GM12878 (cell line): ENCODE measurements around the gene VSTM4. TPM values are rescaled to one million over a fixed set of nuclear protein-coding genes. Genes with fewer than 3 reads are reported as not detected.

Experiments
- ATAC-seq: fragments of 200-7000 bp; cut with Tn5 transposase; 3 replicates; pipeline ENCODE4 v1.9.1; 2020; ENCODE audit warnings: mild to moderate bottlenecking, moderate library complexity
- BruUV-seq: library from RNA; stranded (reverse); fragments of 400-500 nt; replicated peaks from 2 replicates; lab custom pipeline; 2021; lab: Mats Ljungman, UMichigan
- CTCF ChIA-PET: fragments of 300-600 bp; sonication (Branson Sonifier 250); formaldehyde crosslinking; extraction: SDS; loops from one replicate; lab custom pipeline; 2021; ENCODE audit warnings: inconsistent platforms; lab: Yijun Ruan, JAX
- POLR2A ChIA-PET: fragments of 350-600 bp; formaldehyde crosslinking; extraction: SDS; loops from one replicate; lab custom pipeline; 2021; ENCODE audit warnings: inconsistent platforms; lab: Charles Lee
- RAD21 ChIA-PET: fragments of 300-600 bp; sonication (Branson Sonifier 250); formaldehyde crosslinking; loops from one replicate; lab custom pipeline; 2023; ENCODE audit warnings: antibody characterized with exemption; ENCODE audit not compliant: unreplicated experiment; lab: Charles Lee
- SMC1A ChIA-PET: fragments of 300-600 bp; sonication (Branson Sonifier 250); formaldehyde crosslinking; loops from one replicate; lab custom pipeline; 2023; ENCODE audit not compliant: unreplicated experiment, uncharacterized antibody; lab: Charles Lee
- DNase-seq: peaks from one replicate; pipeline ENCODE4 v3.0.0-alpha.2; 2011; ENCODE audit warnings: low read depth, low spot score
- FAIRE-seq: peaks from 3 replicates; lab custom pipeline; 2011; peaks lifted over from hg19 to GRCh38; lab: Jason Lieb, UNC
- H2AFZ ChIP-seq: 2 replicates; pipeline ENCODE4 v1.6.0; 2011; ENCODE audit warnings: low read depth, low read length, control low read depth; ENCODE audit not compliant: control insufficient read depth
- H3K27ac ChIP-seq: 2 replicates; pipeline ENCODE4 v1.5.1; 2011; ENCODE audit warnings: control low read depth; ENCODE audit not compliant: control insufficient read depth, insufficient read depth
- H3K27me3 ChIP-seq, 2 experiments: replicated peaks in 1 of 2; 2 replicates each; pipeline versions ENCODE4 v1.6.0 to v1.6.1; 2011; ENCODE audit warnings: low read length in 1 of 2; ENCODE audit not compliant: control insufficient read depth in 2 of 2, insufficient read depth in 2 of 2
- H3K36me3 ChIP-seq, 2 experiments: 2 replicates each; pipeline ENCODE4 v1.5.1; 2011; ENCODE audit warnings: low read length in 1 of 2; ENCODE audit not compliant: control insufficient read depth in 2 of 2, insufficient read depth in 2 of 2
- H3K4me1 ChIP-seq: 2 replicates; pipeline ENCODE4 v1.6.1; 2011; ENCODE audit warnings: mild to moderate bottlenecking, low read length, moderate library complexity, mixed read lengths; ENCODE audit not compliant: control insufficient read depth, insufficient read depth
- H3K4me2 ChIP-seq: 2 replicates; pipeline ENCODE4 v1.6.0; 2011; ENCODE audit warnings: control low read depth; ENCODE audit not compliant: control insufficient read depth, insufficient read depth
- H3K4me3 ChIP-seq: fragments of 200-600 bp; sonication (generic); 2 replicates; pipeline ENCODE4 v1.5.1; 2016
- H3K79me2 ChIP-seq: 2 replicates; pipeline ENCODE4 v1.6.0; 2011; ENCODE audit warnings: low read length; ENCODE audit not compliant: control insufficient read depth, insufficient read depth
- H3K9ac ChIP-seq: 2 replicates; pipeline ENCODE4 v1.8.0; 2011; ENCODE audit warnings: low read length, control low read depth, mixed read lengths; ENCODE audit not compliant: control insufficient read depth, insufficient read depth
- H3K9me3 ChIP-seq: replicated peaks from 3 replicates; pipeline ENCODE4 v1.5.1; 2011; ENCODE audit warnings: mild to moderate bottlenecking, low read length; ENCODE audit not compliant: control insufficient read depth, insufficient read depth
- H4K20me1 ChIP-seq: 2 replicates; pipeline ENCODE4 v1.6.0; 2011; ENCODE audit not compliant: control insufficient read depth, insufficient read depth
- BACH1 ChIP-seq: fragments of 450-650 bp; IDR thresholded peaks from 2 replicates; pipeline ENCODE4 v1.6.1; 2017; ENCODE audit warnings: mild to moderate bottlenecking, borderline replicate concordance
- BRCA1 ChIP-seq: IDR thresholded peaks from 2 replicates; pipeline ENCODE4 v1.6.1; 2011; ENCODE audit warnings: low read depth, low read length, improper control_type of control experiment
- EED ChIP-seq: sonication (generic); IDR thresholded peaks from 2 replicates; pipeline ENCODE4 v1.6.1; 2016; ENCODE audit warnings: antibody characterized with exemption, low read depth
- ELK1 ChIP-seq: IDR thresholded peaks from 2 replicates; pipeline ENCODE4 v1.6.1; 2012; ENCODE audit warnings: low read depth, low read length, improper control_type of control experiment
- ETV6 ChIP-seq, 2 experiments: fragments of 450-650 bp in 1 of 2; IDR thresholded peaks in 1 of 2; conservative IDR thresholded peaks in 1 of 2; 2 replicates each; pipeline ENCODE4 v1.6.1; 2014; ENCODE audit warnings: antibody characterized with exemption in 1 of 2, borderline replicate concordance in 1 of 2, low read depth in 1 of 2, mild to moderate bottlenecking in 1 of 2, moderate library complexity in 1 of 2
- IRF4 ChIP-seq: IDR thresholded peaks from 2 replicates; pipeline ENCODE4 v1.6.1; 2011; ENCODE audit warnings: low read depth, low read length
- NBN ChIP-seq: fragments of 450-650 bp; IDR thresholded peaks from 2 replicates; pipeline ENCODE4 v1.6.1; 2016
- NFYA ChIP-seq: IDR thresholded peaks from 2 replicates; pipeline ENCODE4 v1.6.1; 2011; ENCODE audit warnings: low read depth, mild to moderate bottlenecking, low read length, improper control_type of control experiment, borderline replicate concordance
- NRF1 ChIP-seq: conservative IDR thresholded peaks from 2 replicates; pipeline ENCODE4 v1.6.1; 2011; ENCODE audit warnings: mild to moderate bottlenecking, low read depth, low read length, improper control_type of control experiment
- POLR2A ChIP-seq: IDR thresholded peaks from 2 replicates; pipeline ENCODE4 v1.6.1; 2011; ENCODE audit warnings: low read depth, mild to moderate bottlenecking, low read length
- SKIL ChIP-seq: fragments of 450-650 bp; IDR thresholded peaks from 2 replicates; pipeline ENCODE4 v1.6.1; 2017; ENCODE audit warnings: mild to moderate bottlenecking, low read depth, inconsistent platforms; ENCODE audit not compliant: poor library complexity, severe bottlenecking
- SMAD1 ChIP-seq: fragments of 450-650 bp; IDR thresholded peaks from 2 replicates; pipeline ENCODE4 v1.6.1; 2018; ENCODE audit warnings: mild to moderate bottlenecking, low read depth; ENCODE audit not compliant: partially characterized antibody
- SPI1 ChIP-seq: IDR thresholded peaks from 2 replicates; pipeline ENCODE4 v1.6.1; 2011; ENCODE audit warnings: low read depth, mild to moderate bottlenecking, low read length, moderate library complexity, borderline replicate concordance; ENCODE audit not compliant: insufficient read depth
- SRF ChIP-seq, 2 experiments: IDR thresholded peaks; 2 replicates each; pipeline ENCODE4 v1.6.1; 2011; ENCODE audit warnings: low read depth in 2 of 2, low read length in 2 of 2, mild to moderate bottlenecking in 1 of 2, moderate library complexity in 1 of 2
- TCF12 ChIP-seq: IDR thresholded peaks from 2 replicates; pipeline ENCODE4 v1.6.1; 2011; ENCODE audit warnings: low read depth, mild to moderate bottlenecking, low read length
- TCF7 ChIP-seq: IDR thresholded peaks from 2 replicates; pipeline ENCODE4 v1.6.1; 2014; ENCODE audit warnings: antibody characterized with exemption, borderline replicate concordance
- ZNF687 ChIP-seq: fragments of 450-650 bp; IDR thresholded peaks from 2 replicates; pipeline ENCODE4 v1.6.1; 2017; ENCODE audit warnings: mild to moderate bottlenecking, moderate library complexity
- WGBS: methylation state at CpG from one replicate; pipeline ENCODE4 v1.1.6; 2016; ENCODE audit warnings: low lambda C conversion rate; ENCODE audit not compliant: insufficient replicate concordance, insufficient coverage; ENCODE audit errors: missing lambda C conversion rate; 5-methylcytosine and 5-hydroxymethylcytosine counted together
- in situ Hi-C: fragments of 300-500 bp; cut with MboI; formaldehyde crosslinking; loops from 9 replicates; pipeline ENCODE4 v1.14.3; 2018; ENCODE audit warnings: mixed read lengths
- intact Hi-C: fragments of 100-400 bp; cut with micrococcal nuclease; formaldehyde crosslinking; loops from one replicate; pipeline ENCODE4 v1.14.2; 2022; ENCODE audit not compliant: unreplicated experiment
- polyA plus RNA-seq, 11 experiments: library from polyadenylated mRNA; depleted of rRNA in 4 of 11; unstranded in 6 of 11; stranded (reverse) in 5 of 11; fragments of >200 nt; fragmentation: Nextera tagmentation in 4 of 11; fragmentation: Illumina TruSeq in 1 of 11; extraction: Ambion mirVana in 4 of 11; extraction: Trizol in 1 of 11; gene quantifications; 1 replicate in 1 of 11; 2 replicates in 10 of 11; pipeline versions ENCODE4 v1.2.1 to v1.2.3, GENCODE V29; 2011 to 2016; ENCODE audit warnings: inconsistent platforms in 2 of 11, missing spikeins in 2 of 11, low read depth in 1 of 11
- total RNA-seq, 4 experiments: library from RNA; depleted of rRNA in 3 of 4; stranded (reverse); fragments of >200 nt in 3 of 4; fragmentation: Illumina TruSeq in 1 of 4; extraction: Trizol in 1 of 4; gene quantifications; 2 replicates each; pipeline versions ENCODE4 v1.2.1 to v1.2.3, GENCODE V29; 2013 to 2021

VSTM4 gene
- total and polyA plus RNA-seq, 10 of the 15 experiments (the other 5 are each of a cell fraction or from before 2014, with no cell fraction given), result 0.01 to 0.14 (median 0.02) TPM; not detected in 7

- no TSS peak for BruUV-seq
- RAD21 ChIA-PET, result no interaction called here
- SMC1A ChIA-PET, result interaction anchor here (0.9 kb wide), 1 partner anchor 201 kb away, joined by 3 read pairs; no protein-coding TSS in a partner anchor
- TF ChIP-seq NFYA, result no peak
- no peak for TF ChIP-seq SMAD1
- no peak for TF ChIP-seq IRF4
- TF ChIP-seq SKIL, result no peak
- TF ChIP-seq NBN, result no peak
- TF ChIP-seq BACH1, result no peak
- no peak for TF ChIP-seq BRCA1
- TF ChIP-seq SRF (IDR thresholded peaks at IDR 0.05; ENCODE audit: low read depth in 2 of 2, low read length in 2 of 2), result no peak
- no peak for TF ChIP-seq SPI1
- no peak for TF ChIP-seq TCF7
- TF ChIP-seq EED, result no peak
- TF ChIP-seq POLR2A, result no peak
- no peak for TF ChIP-seq ETV6 (conservative IDR thresholded peaks at IDR 0.05 in 1 of 2, IDR thresholded peaks at IDR 0.05 in 1 of 2; ENCODE audit: borderline replicate concordance in 1 of 2, low read depth in 1 of 2)
- TF ChIP-seq ELK1, result no peak
- TF ChIP-seq NRF1, result no peak
- TF ChIP-seq ZNF687, result no peak
- TF ChIP-seq TCF12, result no peak
Observed at GRCh38 chr10:49071160-49071761, 44.1 kb downstream of the VSTM4 start.

More at GRCh38 chr10:49071160-49071761, 44.1 kb downstream of the VSTM4 start:
- Histone ChIP-seq H3K79me2 (no peaks in the 10 kb centered on the region), H3K4me2 (no peak overlapping the region), H3K4me1 (peaks cover 2% of the 10 kb centered on the region), H3K4me3 (no peak overlapping the region), H3K36me3 (no peaks in the 10 kb centered on the region), H3K27me3 (no peaks in the 10 kb centered on the region), H3K9ac (no peak overlapping the region), H3K9me3 (no peaks in the 10 kb centered on the region; the same call in 2 of the 3 replicates), H4K20me1 (no peaks in the 10 kb centered on the region), H3K27ac (no peak overlapping the region), H2AFZ (no peak overlapping the region)
- in situ Hi-C loops (no loop called here), intact Hi-C loops (no loop called here)
- 50% methylated on average over 7 of the region's 7 CpGs for WGBS
- ChIA-PET POLR2A (no interaction called here), CTCF (no interaction called here)
- no peak for FAIRE-seq
- no peak for DNase-seq
- ATAC-seq, result no peak
